Activated naive CD4-positive, alpha-beta T cell treated with anti-CD3 and anti-CD28 coated beads, Interleukin-2, amount 50 U/mL, for 24 hours (primary cell): ENCODE measurements around the gene RNF225.
A peak's percentile ranks its signal among the peaks of the same experiment; 100 is the strongest.
"Not testable (repeated sequence)": the region's sequence is repeated elsewhere in the genome, so short reads cannot be mapped to it uniquely, and the experiment has no call there.

Source experiments
- H3K27ac Mint-ChIP-seq: one replicate; pipeline ENCODE4 v1.8.0; 2021; ENCODE audit warnings: mild to moderate bottlenecking, mixed read lengths
- H3K27me3 Mint-ChIP-seq: one replicate; pipeline ENCODE4 v1.8.0; 2021; ENCODE audit warnings: mixed read lengths
- H3K36me3 Mint-ChIP-seq: one replicate; pipeline ENCODE4 v1.8.0; 2021; ENCODE audit warnings: mixed read lengths
- H3K4me1 Mint-ChIP-seq: one replicate; pipeline ENCODE4 v1.8.0; 2021; ENCODE audit warnings: mixed read lengths
- H3K4me3 Mint-ChIP-seq: one replicate; pipeline ENCODE4 v1.8.0; 2021; ENCODE audit warnings: mild to moderate bottlenecking, mixed read lengths
- H3K9me3 Mint-ChIP-seq: one replicate; pipeline ENCODE4 v1.8.0; 2021; ENCODE audit warnings: mixed read lengths

The RNF225 gene

GRCh38 chr19:58355908-58356765 lies 39.3 kb upstream of the RNF225 start:
- H3K27ac Mint-ChIP-seq, result no peak overlapping the region
- H3K9me3 Mint-ChIP-seq, result no peaks in the 10 kb centered on the region
- H3K36me3 Mint-ChIP-seq, result no peaks in the 10 kb centered on the region
- H3K4me1 Mint-ChIP-seq, result peaks cover 3% of the 10 kb centered on the region
- H3K4me3 Mint-ChIP-seq, result peak overlapping the region; percentile 68
- no peaks in the 10 kb centered on the region for H3K27me3 Mint-ChIP-seq

GRCh38 chr19:58356766-58357480 lies 38.5 kb upstream of the RNF225 start:
- no peak overlapping the region for H3K27ac Mint-ChIP-seq
- H3K4me1 Mint-ChIP-seq, result peaks cover 6% of the 10 kb centered on the region
- H3K36me3 Mint-ChIP-seq, result no peaks in the 10 kb centered on the region
- no peaks in the 10 kb centered on the region for H3K27me3 Mint-ChIP-seq
- H3K9me3 Mint-ChIP-seq, result no peaks in the 10 kb centered on the region
- H3K4me3 Mint-ChIP-seq, result peak overlapping the region; percentile 68

- Mint-ChIP-seq H3K36me3 (no peaks in the 10 kb centered on the region), H3K27me3 (no peaks in the 10 kb centered on the region), H3K27ac (peak overlapping the region; percentile 23), H3K4me1 (peaks cover 10% of the 10 kb centered on the region), H3K4me3 (peak overlapping the region; percentile 11), H3K9me3 (no peaks in the 10 kb centered on the region)
These were observed 37.8 kb upstream of the RNF225 start for GRCh38 chr19:58357481-58358145.

- Mint-ChIP-seq H3K4me3 (peak overlapping the region; percentile 97), H3K27me3 (no peaks in the 10 kb centered on the region), H3K4me1 (peaks cover 10% of the 10 kb centered on the region), H3K9me3 (no peaks in the 10 kb centered on the region), H3K27ac (peak overlapping the region; percentile 79), H3K36me3 (no peaks in the 10 kb centered on the region)
These were observed 33.6 kb upstream of the RNF225 start for GRCh38 chr19:58361900-58362271.

- peak within 1 kb of the TSS; percentile 97 for H3K4me3 Mint-ChIP-seq
- peaks cover 10% of the 10 kb centered on the region for H3K4me1 Mint-ChIP-seq
- H3K9me3 Mint-ChIP-seq, result no peaks in the 10 kb centered on the region
- peak within 1 kb of the TSS; percentile 91 for H3K27ac Mint-ChIP-seq
- H3K36me3 Mint-ChIP-seq, result no peaks in the 10 kb centered on the region
- H3K27me3 Mint-ChIP-seq, result no peaks in the 10 kb centered on the region
These were observed 33.0 kb upstream of the RNF225 start, which contains the start of gene ZNF497 for GRCh38 chr19:58362272-58362994. TSS of gene ZNF497 (minus strand) at chr19:58362751. CDS start at chr19:58357635, 5,116 bp downstream.

GRCh38 chr19:58364146-58364545 lies 31.3 kb upstream of the RNF225 start:
- Mint-ChIP-seq H3K4me1 (peaks cover 10% of the 10 kb centered on the region), H3K27me3 (no peaks in the 10 kb centered on the region), H3K4me3 (no peak overlapping the region), H3K9me3 (no peaks in the 10 kb centered on the region), H3K36me3 (no peaks in the 10 kb centered on the region), H3K27ac (no peak overlapping the region)

GRCh38 chr19:58366585-58367430 lies 28.6 kb upstream of the RNF225 start:
- Mint-ChIP-seq H3K27ac (no peak overlapping the region), H3K4me1 (peaks cover 8% of the 10 kb centered on the region), H3K4me3 (no peak overlapping the region), H3K27me3 (no peaks in the 10 kb centered on the region), H3K36me3 (no peaks in the 10 kb centered on the region), H3K9me3 (no peaks in the 10 kb centered on the region)

GRCh38 chr19:58367698-58368454 lies 27.6 kb upstream of the RNF225 start:
- H3K9me3 Mint-ChIP-seq, result no peaks in the 10 kb centered on the region
- no peak overlapping the region for H3K4me3 Mint-ChIP-seq
- H3K27me3 Mint-ChIP-seq, result no peaks in the 10 kb centered on the region
- no peaks in the 10 kb centered on the region for H3K36me3 Mint-ChIP-seq
- H3K27ac Mint-ChIP-seq, result no peak overlapping the region
- peaks cover 1% of the 10 kb centered on the region for H3K4me1 Mint-ChIP-seq

- Mint-ChIP-seq H3K36me3 (no peaks in the 10 kb centered on the region), H3K27ac (no peak overlapping the region), H3K4me1 (no peaks in the 10 kb centered on the region), H3K9me3 (no peaks in the 10 kb centered on the region), H3K27me3 (no peaks in the 10 kb centered on the region), H3K4me3 (no peak overlapping the region)
These were observed 26.7 kb upstream of the RNF225 start for GRCh38 chr19:58368561-58369360.

GRCh38 chr19:58372311-58373133 lies 22.9 kb upstream of the RNF225 start:
- H3K27ac Mint-ChIP-seq, result no peak overlapping the region
- H3K9me3 Mint-ChIP-seq, result no peaks in the 10 kb centered on the region
- H3K4me1 Mint-ChIP-seq, result no peaks in the 10 kb centered on the region
- H3K27me3 Mint-ChIP-seq, result no peaks in the 10 kb centered on the region
- H3K4me3 Mint-ChIP-seq, result no peak overlapping the region
- H3K36me3 Mint-ChIP-seq, result no peaks in the 10 kb centered on the region

GRCh38 chr19:58374200-58374599 lies 21.3 kb upstream of the RNF225 start:
- no peaks in the 10 kb centered on the region for H3K27me3 Mint-ChIP-seq
- no peaks in the 10 kb centered on the region for H3K4me1 Mint-ChIP-seq
- H3K9me3 Mint-ChIP-seq, result no peaks in the 10 kb centered on the region
- no peaks in the 10 kb centered on the region for H3K36me3 Mint-ChIP-seq
- H3K4me3 Mint-ChIP-seq, result no peak overlapping the region
- no peak overlapping the region for H3K27ac Mint-ChIP-seq

- H3K27me3 Mint-ChIP-seq, H3K4me3 Mint-ChIP-seq, H3K27ac Mint-ChIP-seq, H3K9me3 Mint-ChIP-seq, H3K36me3 Mint-ChIP-seq: not testable (repeated sequence)
- H3K4me1 Mint-ChIP-seq, result peaks cover 16% of the 10 kb centered on the region
These were observed 18.7 kb upstream of the RNF225 start for GRCh38 chr19:58376724-58377123.

- H3K27ac Mint-ChIP-seq, result peak overlapping the region; percentile 23
These were observed 16.2 kb upstream of the RNF225 start for GRCh38 chr19:58379246-58379645.

More at GRCh38 chr19:58379246-58379645, 16.2 kb upstream of the RNF225 start:
- peak overlapping the region; percentile 95 for H3K4me3 Mint-ChIP-seq
- H3K36me3 Mint-ChIP-seq, result no peaks in the 10 kb centered on the region
- H3K4me1 Mint-ChIP-seq, result peaks cover 20% of the 10 kb centered on the region
- H3K9me3 Mint-ChIP-seq, result no peaks in the 10 kb centered on the region
- H3K27me3 Mint-ChIP-seq, result no peaks in the 10 kb centered on the region
